Activated T-cell treated with anti-CD3 and anti-CD28 coated beads for 1 hour (primary cell): Measurements from ENCODE around the gene ZNF382.
"Not testable (repeated sequence)": the region's sequence is repeated elsewhere in the genome, so short reads cannot be mapped to it uniquely, and the experiment has no call there.

ENCODE experiments used
- DNase-seq: peaks from one replicate; pipeline ENCODE4 v3.0.0-alpha.2; 2020; ENCODE audit warnings: low read depth

Gene ZNF382

GRCh38 chr19:36605101-36605876 is at the start of gene ZNF382:
Gene ZNF382 (plus strand): TSS chr19:36605313. CDS start chr19:36609915, 4,602 bp downstream.
- DNase-seq: peak; percentile 87

GRCh38 chr19:36564391-36564790 is 40.7 kb upstream of the ZNF382 start:
- no peak for DNase-seq

DNA sequence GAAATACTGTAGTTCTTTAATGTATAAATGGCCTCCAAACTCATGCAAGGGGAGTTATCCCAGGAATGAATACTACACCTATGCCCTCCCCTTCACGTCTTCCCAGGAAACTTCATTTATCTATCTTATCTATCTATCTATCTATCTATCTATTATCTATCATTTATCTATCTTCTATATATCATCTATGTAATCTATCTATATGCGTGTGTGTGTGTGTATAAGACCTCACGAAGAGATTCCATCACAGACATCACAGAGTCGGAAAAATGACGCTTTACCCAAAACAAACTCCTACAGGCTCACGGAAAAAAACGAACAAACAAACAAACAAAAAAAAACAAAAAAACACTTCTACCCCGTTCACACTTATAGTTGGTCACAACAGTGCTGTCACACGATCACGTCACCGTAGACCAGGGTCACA is 32.5 kb upstream of the ZNF382 start:
- DNase-seq: no peak

- DNase-seq: peak; percentile 65
These were observed 31.9 kb upstream of the ZNF382 start, which contains the start of gene ZNF529 for GRCh38 chr19:36573020-36573894. Gene ZNF529 (minus strand): TSS chr19:36573292. CDS start chr19:36572346, 946 bp downstream.

DNA sequence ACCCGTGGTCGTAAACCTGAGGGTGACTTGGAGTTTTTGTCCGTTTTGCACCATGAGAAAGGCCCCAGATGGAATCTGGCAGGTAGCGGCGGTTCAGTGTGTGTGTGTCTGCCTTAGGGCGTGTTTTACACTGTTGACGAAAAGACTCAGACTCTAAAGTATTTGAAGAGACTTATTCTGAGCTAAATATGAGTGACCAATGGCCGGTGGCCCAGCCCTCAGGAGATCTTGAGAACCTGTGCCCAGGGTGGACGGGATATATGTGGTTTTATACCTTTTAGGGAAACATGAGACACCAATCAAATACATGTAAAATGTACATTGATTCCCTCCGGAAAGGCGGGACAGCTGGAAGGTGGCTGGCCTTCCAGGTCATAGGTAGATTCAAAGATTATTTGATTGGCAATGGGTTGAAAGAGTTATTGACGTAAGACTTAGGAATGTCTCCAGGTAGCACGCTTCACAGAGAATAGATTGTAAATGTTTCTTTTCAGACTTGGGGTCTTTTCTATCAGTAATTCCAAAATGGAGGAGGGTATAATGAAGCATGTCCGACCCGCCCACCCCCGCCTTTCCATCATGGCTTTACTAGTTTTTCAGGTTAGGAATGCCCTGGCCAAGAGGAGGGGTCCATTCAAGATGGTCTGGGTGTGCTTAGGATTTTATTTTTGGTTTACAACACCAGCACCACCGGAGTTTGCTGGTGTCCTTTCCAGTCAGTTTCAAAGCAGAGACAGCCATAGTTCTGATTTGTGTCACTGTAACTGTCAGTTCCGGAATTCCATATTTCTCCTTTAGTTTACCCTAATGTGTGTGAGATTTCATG is 31.0 kb upstream of the ZNF382 start:
- DNase-seq: no peak

GRCh38 chr19:36574741-36575140 is 30.4 kb upstream of the ZNF382 start:
- no peak for DNase-seq

DNA sequence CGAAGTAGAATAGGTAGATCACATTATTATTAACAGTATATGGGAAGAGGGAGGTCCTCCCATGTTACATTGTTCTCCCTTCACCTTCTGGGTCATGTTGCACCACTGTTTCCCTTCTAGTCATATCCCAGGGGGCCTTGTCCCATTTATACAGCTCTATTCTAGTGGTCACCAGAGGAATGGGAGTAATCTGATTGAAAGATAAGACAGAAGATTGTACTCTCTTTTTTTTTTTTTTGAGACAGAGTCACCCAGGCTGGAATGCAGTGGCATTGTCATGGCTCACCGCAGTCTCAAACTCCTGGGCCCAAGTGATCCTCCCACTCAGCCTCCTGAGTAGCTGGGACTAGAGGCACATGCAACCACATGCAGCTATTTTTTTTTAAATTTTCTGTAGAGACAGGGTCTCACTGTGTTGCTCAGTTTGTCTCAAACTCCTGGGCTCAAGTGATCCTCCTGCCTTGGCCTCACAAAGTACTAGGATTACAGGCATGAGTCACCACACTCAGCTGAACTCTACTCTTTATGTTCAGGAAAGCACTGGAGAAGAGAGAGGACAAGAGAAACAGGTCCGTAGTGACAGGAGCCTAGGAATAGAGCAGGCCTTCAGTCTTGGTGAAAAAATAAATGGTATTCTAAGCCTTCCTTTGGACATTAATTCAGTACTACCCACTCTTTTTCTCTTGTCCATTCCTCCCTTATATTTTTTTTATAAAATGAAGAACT is 27.7 kb upstream of the ZNF382 start:
- no peak for DNase-seq

- no peak for DNase-seq
These were observed 25.9 kb upstream of the ZNF382 start for GRCh38 chr19:36579255-36579654.

DNA sequence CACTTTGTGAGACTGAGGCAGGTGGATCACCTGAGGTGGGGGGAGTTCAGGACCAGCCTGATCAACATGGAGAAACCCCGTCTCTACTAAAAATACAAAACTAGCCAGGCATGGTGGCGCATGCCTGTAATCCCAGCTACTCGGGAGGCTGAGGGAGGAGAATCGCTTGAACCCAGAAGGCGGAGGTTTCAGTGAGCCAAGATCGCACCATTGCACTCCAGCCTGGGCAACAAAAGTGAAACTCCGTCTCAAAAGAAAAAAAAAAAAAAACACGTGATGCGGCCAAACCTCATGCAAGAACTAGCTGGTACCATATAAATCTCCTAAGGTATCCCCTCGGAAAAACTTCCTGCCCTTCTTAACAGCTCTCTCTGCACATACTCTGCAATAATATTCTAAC is 2.4 kb upstream of the ZNF382 start:
- not testable (repeated sequence) for DNase-seq

- DNase-seq: peak; percentile 82
These were observed 435 bp upstream of the ZNF382 start for GRCh38 chr19:36604656-36605100.

DNA sequence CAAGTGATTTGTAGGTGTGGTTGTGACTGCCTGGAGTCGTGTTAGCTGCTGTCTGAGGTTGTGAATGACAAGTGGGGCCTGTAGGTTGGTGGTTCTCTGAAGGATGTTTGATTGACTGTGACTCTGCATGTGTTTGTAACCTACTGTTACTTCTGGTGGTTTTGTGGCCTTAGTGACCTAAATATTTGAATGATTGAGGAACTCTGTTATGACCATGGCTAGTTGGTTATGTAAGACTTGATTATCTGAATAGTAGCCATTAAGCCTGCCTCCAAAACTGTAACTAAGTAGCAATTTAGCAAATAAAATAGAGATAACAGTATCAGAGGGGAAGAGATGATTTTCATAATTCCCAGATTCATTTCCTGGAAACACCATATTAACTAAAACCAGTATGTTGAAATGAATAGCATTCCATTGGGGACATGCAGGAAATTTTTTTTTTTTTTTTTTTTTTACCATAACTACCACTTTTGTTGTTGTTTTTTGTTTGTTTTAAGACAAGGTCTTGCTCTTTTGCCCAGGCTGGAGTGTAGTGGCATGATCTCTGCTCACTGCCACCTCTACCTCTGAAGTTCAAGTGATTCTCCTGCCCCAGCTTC is 865 bp downstream of the ZNF382 start:
- DNase-seq: no peak

DNA sequence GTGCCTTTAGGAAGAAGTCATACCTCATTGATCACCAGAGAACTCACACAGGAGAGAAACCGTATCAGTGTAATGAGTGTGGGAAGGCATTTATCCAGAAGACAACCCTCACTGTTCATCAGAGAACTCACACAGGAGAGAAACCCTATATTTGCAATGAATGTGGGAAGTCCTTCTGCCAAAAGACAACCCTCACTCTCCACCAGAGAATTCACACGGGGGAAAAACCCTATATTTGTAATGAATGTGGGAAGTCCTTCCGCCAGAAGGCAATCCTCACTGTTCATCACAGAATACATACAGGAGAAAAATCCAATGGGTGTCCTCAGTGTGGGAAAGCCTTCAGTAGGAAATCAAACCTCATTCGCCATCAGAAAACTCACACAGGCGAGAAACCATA is 21.9 kb downstream of the ZNF382 start:
- no peak for DNase-seq

DNA sequence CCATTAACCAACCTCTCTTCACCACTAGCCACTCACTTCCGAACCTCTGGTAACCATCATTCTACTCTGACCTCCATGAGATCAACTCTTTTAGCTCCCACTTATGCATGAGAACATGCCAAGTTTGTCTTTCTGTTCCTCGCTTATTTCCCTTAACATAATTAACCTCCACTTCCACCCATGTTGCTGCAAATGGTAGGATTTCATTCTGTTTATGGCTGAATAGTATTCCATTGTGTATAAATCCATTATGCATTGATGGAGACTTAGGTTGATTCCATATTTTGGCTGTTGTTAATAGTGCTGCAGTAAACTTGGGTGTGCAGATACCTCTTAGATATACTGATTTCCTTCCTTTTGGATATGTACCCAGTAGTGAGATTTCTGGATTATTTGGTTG is 30.2 kb downstream of the ZNF382 start:
- DNase-seq: no peak

- no peak for DNase-seq
These were observed 33.9 kb downstream of the ZNF382 start for GRCh38 chr19:36638862-36639510.

GRCh38 chr19:36646746-36647145 is 41.6 kb downstream of the ZNF382 start:
- DNase-seq: no peak

DNA sequence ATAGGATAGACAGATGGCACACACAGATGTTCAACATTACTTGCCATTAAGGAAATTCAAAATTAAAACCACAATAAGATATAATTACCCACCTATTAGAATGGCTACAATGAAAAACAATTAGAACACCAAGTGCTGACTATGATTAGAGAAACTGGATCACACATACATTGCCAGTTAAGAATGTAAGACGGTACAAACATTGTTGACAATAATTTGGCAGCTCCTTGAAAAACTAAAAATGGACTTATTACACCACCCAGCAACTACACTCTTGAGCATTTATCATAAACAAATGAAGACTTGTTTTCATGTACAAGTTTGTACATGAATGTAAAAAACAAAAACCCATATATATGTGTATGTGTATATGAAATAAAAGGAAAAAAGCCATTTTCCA is 47.8 kb downstream of the ZNF382 start:
- DNase-seq: no peak

GRCh38 chr19:36665832-36666231 is 60.7 kb downstream of the ZNF382 start:
- DNase-seq: no peak

- DNase-seq: no peak
These were observed 63.5 kb downstream of the ZNF382 start for GRCh38 chr19:36668646-36669045.

DNA sequence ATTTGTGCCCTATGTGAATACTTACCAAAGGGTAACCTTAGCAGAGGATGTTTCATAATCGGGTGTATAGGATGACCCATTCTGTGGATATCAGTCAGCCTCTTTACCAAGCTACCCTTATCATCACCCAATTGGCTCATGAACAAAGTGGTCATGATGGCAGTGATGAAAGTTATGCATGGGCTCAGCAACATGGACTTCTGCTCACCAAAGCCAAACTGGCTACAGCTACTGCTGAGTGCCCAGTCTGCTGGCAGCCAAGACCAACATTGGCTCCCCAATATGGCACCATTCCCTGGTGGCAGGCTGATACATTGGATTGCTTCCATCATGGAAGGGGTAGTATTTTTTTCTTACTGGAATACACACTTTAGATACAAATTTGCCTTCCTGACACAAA is 67.3 kb downstream of the ZNF382 start:
- DNase-seq: no peak

GRCh38 chr19:36674201-36674600 is 69.1 kb downstream of the ZNF382 start:
- DNase-seq: no peak
